GM10847 (cell line): ENCODE data around the gene CFAP77.

ENCODE experiments used
- POLR2A ChIP-seq: IDR thresholded peaks from 2 replicates; pipeline ENCODE4 v1.6.1; 2011; ENCODE audit not compliant: insufficient read length; ENCODE audit errors: extremely low read depth

Gene CFAP77

GRCh38 chr9:132615774-132616173, 205.8 kb downstream of the CFAP77 start:
- TF ChIP-seq POLR2A: no peak

GRCh38 chr9:132616725-132617124, 206.7 kb downstream of the CFAP77 start:
- no peak for TF ChIP-seq POLR2A

GRCh38 chr9:132622159-132622558, 212.1 kb downstream of the CFAP77 start:
- no peak for TF ChIP-seq POLR2A
